ENCODE measurements around the gene KRTAP3-1. TPM values are rescaled to one million over a fixed set of nuclear protein-coding genes. Genes with fewer than 3 reads are reported as not detected.

Gene KRTAP3-1
- polyA plus RNA-seq, 2 of the 4 experiments (the other 2 are of a cell fraction), result not detected

DNA sequence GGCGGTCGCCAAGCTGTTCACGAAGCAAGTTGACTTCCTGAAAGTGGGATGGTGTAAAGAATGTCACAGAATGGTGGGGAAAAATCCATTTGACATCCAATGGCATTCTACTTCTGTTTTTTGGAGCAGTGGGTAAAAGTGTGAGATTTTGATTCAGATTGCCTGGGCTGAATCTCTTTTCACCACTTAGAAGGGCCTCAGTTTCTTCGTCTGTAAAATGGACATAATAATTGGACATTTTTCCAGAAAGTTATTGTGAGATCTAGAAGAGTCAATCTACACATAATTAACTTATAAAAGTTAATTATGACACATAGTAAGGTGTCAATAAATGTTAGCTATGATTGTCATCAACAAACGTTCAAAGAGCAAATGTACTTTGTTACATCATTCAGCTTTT, 27.8 kb downstream of the KRTAP3-1 start:
- TF ChIP-seq BHLHE40 (IDR thresholded peaks at IDR 0.05; ENCODE audit: low read depth, low read length) (no peak), HMGXB4 (CRISPR knock-in tag; IDR thresholded peaks at IDR 0.05; ENCODE audit: borderline replicate concordance) (no peak), HOXA7 (CRISPR knock-in tag; IDR thresholded peaks at IDR 0.05) (no peak), EP300 (IDR thresholded peaks at IDR 0.05) (no peak), MYC (IDR thresholded peaks at IDR 0.05; ENCODE audit: borderline replicate concordance, low read length) (no peak), RNF2 (IDR thresholded peaks at IDR 0.05; ENCODE audit: borderline replicate concordance, low read depth) (no peak), FOSB (CRISPR knock-in tag; IDR thresholded peaks at IDR 0.05) (no peak), JUNB (IDR thresholded peaks at IDR 0.05) (no peak), HES2 (IDR thresholded peaks at IDR 0.05) (no peak), RFX5 (IDR thresholded peaks at IDR 0.05) (no peak), POLR2AphosphoS2 (conservative IDR thresholded peaks at IDR 0.05; ENCODE audit: low read length) (no peak), CTCF (IDR thresholded peaks at IDR 0.05) (no peak), EHF (CRISPR knock-in tag; IDR thresholded peaks at IDR 0.05) (no peak), GATA3 (IDR thresholded peaks at IDR 0.05; ENCODE audit: borderline replicate concordance) (no peak), CEBPB (IDR thresholded peaks at IDR 0.05) (no peak), ZFP36 (IDR thresholded peaks at IDR 0.05; ENCODE audit: borderline replicate concordance, partially characterized antibody) (no peak)
- TF ChIP-seq, protein P1, sequence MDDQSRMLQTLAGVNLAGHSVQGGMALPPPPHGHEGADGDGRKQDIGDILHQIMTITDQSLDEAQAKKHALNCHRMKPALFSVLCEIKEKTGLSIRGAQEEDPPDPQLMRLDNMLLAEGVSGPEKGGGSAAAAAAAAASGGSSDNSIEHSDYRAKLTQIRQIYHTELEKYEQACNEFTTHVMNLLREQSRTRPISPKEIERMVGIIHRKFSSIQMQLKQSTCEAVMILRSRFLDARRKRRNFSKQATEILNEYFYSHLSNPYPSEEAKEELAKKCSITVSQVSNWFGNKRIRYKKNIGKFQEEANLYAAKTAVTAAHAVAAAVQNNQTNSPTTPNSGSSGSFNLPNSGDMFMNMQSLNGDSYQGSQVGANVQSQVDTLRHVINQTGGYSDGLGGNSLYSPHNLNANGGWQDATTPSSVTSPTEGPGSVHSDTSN (IDR thresholded peaks at IDR 0.05), result no peak
- WGBS (ENCODE audit: missing lambda C conversion rate), result 51% methylated on average over 5 of the region's 5 CpGs
- no peak for FAIRE-seq
- H3K4me2 ChIP-seq, result no peak overlapping the region
- POLR2A ChIA-PET, result no interaction called here
- H3K27ac ChIP-seq, result no peak overlapping the region
- no peak for ATAC-seq
- no peak for DNase-seq (ENCODE audit: low read depth in 1 of 2, low spot score in 1 of 2)
- no peaks in the 10 kb centered on the region for H3K9me3 ChIP-seq
- CTCF ChIA-PET, result interaction anchor here (0.7 to 2.1 kb wide), 6 partner anchors 8 to 682 kb away, joined by 3 to 6 read pairs (median 4); no protein-coding TSS in a partner anchor
- H3K4me1 ChIP-seq, result no peaks in the 10 kb centered on the region
- H3K4me3 ChIP-seq, result no peak overlapping the region

- ChIA-PET POLR2A (no interaction called here), CTCF (interaction anchor here (0.7 to 2.1 kb wide), 5 partner anchors 9 to 682 kb away, joined by 3 to 6 read pairs (median 3); no protein-coding TSS in a partner anchor)
- no peak for DNase-seq (ENCODE audit: low read depth in 1 of 2, low spot score in 1 of 2)
- ATAC-seq, result no peak; a peak in 1 of 6 replicates
- Histone ChIP-seq H3K4me3 (no peak overlapping the region), H3K27ac (no peak overlapping the region), H3K9me3 (no peaks in the 10 kb centered on the region), H3K4me1 (no peaks in the 10 kb centered on the region), H3K4me2 (no peak overlapping the region)
- TF ChIP-seq EP300 (IDR thresholded peaks at IDR 0.05), result no peak
- TF ChIP-seq ELK1 (IDR thresholded peaks at IDR 0.05; ENCODE audit: low read depth, low read length), result no peak
- no peak for TF ChIP-seq JUNB (IDR thresholded peaks at IDR 0.05)
- no peak for TF ChIP-seq SREBF2 (IDR thresholded peaks at IDR 0.05)
- TF ChIP-seq GATA3 (IDR thresholded peaks at IDR 0.05; ENCODE audit: borderline replicate concordance), result no peak
- no peak for TF ChIP-seq HEYL (CRISPR knock-in tag; IDR thresholded peaks at IDR 0.05)
- no peak for TF ChIP-seq RAD21 (conservative IDR thresholded peaks at IDR 0.05 in 1 of 2, IDR thresholded peaks at IDR 0.05 in 1 of 2)
- 69% methylated on average over 8 of the region's 8 CpGs for WGBS (ENCODE audit: missing lambda C conversion rate)
- no peak for FAIRE-seq
Observed at GRCh38 chr17:40980596-40980995, 28.3 kb downstream of the KRTAP3-1 start.
